Mucosa of stomach (tissue), 1 donor: ENCODE results near the gene TCEA3.

Source experiments
- H3K27me3 ChIP-seq: one replicate; pipeline ENCODE4 v1.7.0; 2013; ENCODE audit warnings: mild to moderate bottlenecking, low read length; ENCODE audit not compliant: control insufficient read depth, insufficient read depth
- H3K36me3 ChIP-seq: one replicate; pipeline ENCODE4 v1.7.0; 2013; ENCODE audit warnings: low read length; ENCODE audit not compliant: control insufficient read depth, insufficient read depth
- H3K4me1 ChIP-seq: one replicate; pipeline ENCODE4 v1.7.0; 2013; ENCODE audit warnings: mild to moderate bottlenecking, low read length; ENCODE audit not compliant: control insufficient read depth, insufficient read depth
- H3K4me3 ChIP-seq: one replicate; pipeline ENCODE4 v1.7.0; 2013; ENCODE audit warnings: low read length
- H3K9ac ChIP-seq: one replicate; pipeline ENCODE4 v1.7.0; 2013; ENCODE audit warnings: mild to moderate bottlenecking, low read length, moderate library complexity
- H3K9me3 ChIP-seq: one replicate; pipeline ENCODE4 v1.7.0; 2013; ENCODE audit warnings: mild to moderate bottlenecking, low read length, moderate library complexity; ENCODE audit not compliant: control insufficient read depth
- donor health status: Pancreatic carcinoma.

TCEA3 gene

DNA sequence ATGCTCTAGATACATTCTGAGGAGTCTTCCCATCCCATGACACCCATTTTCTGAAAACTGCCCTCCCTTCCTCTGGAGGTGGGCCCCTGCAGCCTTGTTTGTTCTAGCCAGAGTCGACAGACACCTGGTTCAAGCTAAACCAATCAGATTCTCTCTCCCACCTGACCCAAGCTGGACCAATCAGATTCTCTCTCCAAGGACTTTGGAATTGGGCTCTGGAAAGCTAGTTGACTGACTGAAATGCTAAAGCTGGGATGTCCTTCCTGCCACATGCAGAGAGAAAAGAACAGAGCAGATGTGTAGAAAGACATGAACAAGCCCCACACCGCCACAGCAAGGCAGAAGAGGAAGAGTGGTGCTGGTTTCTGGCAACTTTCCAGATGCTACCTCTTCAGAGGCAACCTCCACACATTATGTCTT lies 34.8 kb upstream of the TCEA3 start:
- peaks cover 4% of the 10 kb centered on the region for H3K4me1 ChIP-seq
- H3K9me3 ChIP-seq, result no peaks in the 10 kb centered on the region
- H3K9ac ChIP-seq, result no peak overlapping the region
- no peaks in the 10 kb centered on the region for H3K27me3 ChIP-seq
- no peak overlapping the region for H3K4me3 ChIP-seq
- peaks cover 4% of the 10 kb centered on the region for H3K36me3 ChIP-seq

DNA sequence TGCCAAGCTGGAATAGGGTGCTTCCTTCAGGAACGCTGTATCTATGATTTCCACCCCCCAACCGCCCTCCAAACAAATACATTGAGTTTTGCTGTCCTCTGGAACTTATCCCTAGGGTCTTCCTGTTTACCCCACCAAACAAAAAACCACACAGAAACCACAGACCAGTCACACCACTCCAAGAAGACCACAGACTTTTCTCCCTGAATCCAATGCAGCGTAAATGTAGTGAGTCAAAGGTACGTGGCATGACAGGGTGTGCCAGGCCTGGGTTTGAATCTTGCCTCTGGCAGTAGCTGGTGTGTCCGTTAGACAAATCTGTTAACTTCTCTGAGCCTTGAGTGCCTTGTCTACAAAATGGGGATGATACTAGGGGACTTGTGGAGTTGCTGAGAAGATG lies 31.7 kb upstream of the TCEA3 start:
- Histone ChIP-seq H3K9ac (no peak overlapping the region), H3K9me3 (no peaks in the 10 kb centered on the region), H3K4me3 (no peak overlapping the region), H3K27me3 (no peaks in the 10 kb centered on the region), H3K36me3 (peaks cover 4% of the 10 kb centered on the region), H3K4me1 (peaks cover 29% of the 10 kb centered on the region)

DNA sequence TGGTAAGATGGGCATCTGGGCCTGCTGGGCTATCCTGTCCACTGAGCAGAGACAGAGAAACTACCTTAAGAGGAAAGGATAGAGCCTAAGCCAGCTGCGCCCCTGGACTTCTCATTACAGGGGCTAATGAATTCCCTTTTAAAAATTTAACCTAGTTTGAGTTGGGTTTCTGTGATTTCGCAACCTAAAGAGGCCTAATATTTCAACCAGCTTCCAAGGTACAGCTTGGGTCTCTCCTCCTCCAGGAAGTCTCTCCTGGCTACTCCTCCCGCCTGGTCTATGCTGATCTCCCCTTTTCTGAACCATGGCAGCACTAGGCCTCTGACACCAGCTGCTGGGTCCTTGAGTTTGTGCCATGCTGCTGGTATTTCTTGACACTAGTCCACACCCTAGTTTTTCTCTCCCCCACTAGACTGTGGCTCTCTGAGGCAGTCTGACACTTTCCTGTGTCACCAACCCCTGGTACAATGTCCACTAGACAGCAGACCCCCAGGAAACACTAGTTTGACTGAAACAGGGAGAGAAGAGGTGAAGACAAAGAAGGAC lies 29.0 kb upstream of the TCEA3 start:
- Histone ChIP-seq H3K36me3 (peaks cover 4% of the 10 kb centered on the region), H3K4me1 (peaks cover 41% of the 10 kb centered on the region), H3K4me3 (no peak overlapping the region), H3K27me3 (no peaks in the 10 kb centered on the region), H3K9me3 (no peaks in the 10 kb centered on the region), H3K9ac (peak overlapping the region; percentile 10)

GRCh38 chr1:23452011-23452411 lies 27.5 kb upstream of the TCEA3 start:
- no peak overlapping the region for H3K4me3 ChIP-seq
- H3K9ac ChIP-seq, result peak overlapping the region; percentile 82
- peaks cover 4% of the 10 kb centered on the region for H3K36me3 ChIP-seq
- peaks cover 41% of the 10 kb centered on the region for H3K4me1 ChIP-seq
- no peaks in the 10 kb centered on the region for H3K9me3 ChIP-seq
- no peaks in the 10 kb centered on the region for H3K27me3 ChIP-seq

- no peaks in the 10 kb centered on the region for H3K9me3 ChIP-seq
- H3K9ac ChIP-seq, result peak overlapping the region; percentile 82
- no peaks in the 10 kb centered on the region for H3K27me3 ChIP-seq
- peaks cover 41% of the 10 kb centered on the region for H3K4me1 ChIP-seq
- peaks cover 4% of the 10 kb centered on the region for H3K36me3 ChIP-seq
- H3K4me3 ChIP-seq, result no peak overlapping the region
These were observed 26.9 kb upstream of the TCEA3 start for GRCh38 chr1:23451441-23451840.

DNA sequence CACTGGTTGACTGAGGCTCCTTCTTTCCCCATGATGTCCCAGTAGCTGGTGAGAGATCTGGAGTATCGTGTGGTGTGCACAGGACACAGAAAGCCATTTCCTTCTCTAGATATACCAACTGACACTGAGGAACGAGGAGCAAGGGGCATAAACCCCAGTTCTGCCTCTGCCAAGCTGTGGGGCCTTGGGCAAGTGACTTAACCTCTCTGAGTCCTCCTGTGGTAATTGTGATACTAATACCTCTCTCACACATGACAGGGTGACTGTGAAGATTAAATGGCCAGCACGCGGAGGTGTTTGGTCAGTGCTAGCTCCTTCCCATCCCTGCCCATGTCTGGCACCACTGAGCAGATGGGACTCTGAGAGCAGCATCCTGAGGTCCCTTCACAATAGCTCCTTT lies 26.3 kb upstream of the TCEA3 start:
- Histone ChIP-seq H3K9me3 (no peaks in the 10 kb centered on the region), H3K9ac (peak overlapping the region; percentile 82), H3K27me3 (no peaks in the 10 kb centered on the region), H3K36me3 (peaks cover 4% of the 10 kb centered on the region), H3K4me1 (peaks cover 41% of the 10 kb centered on the region), H3K4me3 (no peak overlapping the region)

GRCh38 chr1:23449958-23450357 lies 25.4 kb upstream of the TCEA3 start:
- Histone ChIP-seq H3K4me3 (no peak overlapping the region), H3K36me3 (peaks cover 4% of the 10 kb centered on the region), H3K9ac (no peak overlapping the region), H3K9me3 (no peaks in the 10 kb centered on the region), H3K4me1 (peaks cover 41% of the 10 kb centered on the region), H3K27me3 (no peaks in the 10 kb centered on the region)

GRCh38 chr1:23449306-23449705 lies 24.8 kb upstream of the TCEA3 start:
- Histone ChIP-seq H3K4me1 (peaks cover 44% of the 10 kb centered on the region), H3K9me3 (no peaks in the 10 kb centered on the region), H3K27me3 (no peaks in the 10 kb centered on the region), H3K9ac (no peak overlapping the region), H3K4me3 (no peak overlapping the region), H3K36me3 (no peaks in the 10 kb centered on the region)

DNA sequence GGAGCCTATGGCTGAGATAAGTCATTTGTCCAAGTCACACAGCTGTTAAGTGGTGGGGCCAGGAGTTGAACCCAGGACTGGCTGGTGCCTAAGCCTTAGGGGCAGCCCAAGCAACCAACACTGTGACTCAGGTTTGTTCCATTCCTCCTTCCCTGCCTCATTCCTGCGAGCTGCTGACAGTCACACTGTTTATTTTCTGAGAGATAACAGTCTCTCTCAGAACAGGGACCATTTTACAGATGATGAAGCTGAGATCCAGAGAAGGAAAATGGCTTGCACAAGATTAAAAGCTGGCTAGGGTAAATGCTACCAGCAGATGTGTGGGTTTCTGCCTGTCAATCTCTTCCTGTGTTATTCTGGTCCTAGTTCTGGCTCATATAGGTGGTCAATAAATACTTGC lies 24.3 kb upstream of the TCEA3 start:
- Histone ChIP-seq H3K9me3 (no peaks in the 10 kb centered on the region), H3K36me3 (no peaks in the 10 kb centered on the region), H3K4me1 (peaks cover 47% of the 10 kb centered on the region)

GRCh38 chr1:23446661-23447310 lies 22.2 kb upstream of the TCEA3 start:
- Histone ChIP-seq H3K4me3 (no peak overlapping the region), H3K9ac (no peak overlapping the region), H3K27me3 (no peaks in the 10 kb centered on the region), H3K9me3 (no peaks in the 10 kb centered on the region), H3K36me3 (peaks cover 3% of the 10 kb centered on the region), H3K4me1 (peaks cover 27% of the 10 kb centered on the region)

More for the DNA sequence above, 24.3 kb upstream of the TCEA3 start:
- no peaks in the 10 kb centered on the region for H3K27me3 ChIP-seq
- H3K4me3 ChIP-seq, result no peak overlapping the region
- H3K9ac ChIP-seq, result no peak overlapping the region

DNA sequence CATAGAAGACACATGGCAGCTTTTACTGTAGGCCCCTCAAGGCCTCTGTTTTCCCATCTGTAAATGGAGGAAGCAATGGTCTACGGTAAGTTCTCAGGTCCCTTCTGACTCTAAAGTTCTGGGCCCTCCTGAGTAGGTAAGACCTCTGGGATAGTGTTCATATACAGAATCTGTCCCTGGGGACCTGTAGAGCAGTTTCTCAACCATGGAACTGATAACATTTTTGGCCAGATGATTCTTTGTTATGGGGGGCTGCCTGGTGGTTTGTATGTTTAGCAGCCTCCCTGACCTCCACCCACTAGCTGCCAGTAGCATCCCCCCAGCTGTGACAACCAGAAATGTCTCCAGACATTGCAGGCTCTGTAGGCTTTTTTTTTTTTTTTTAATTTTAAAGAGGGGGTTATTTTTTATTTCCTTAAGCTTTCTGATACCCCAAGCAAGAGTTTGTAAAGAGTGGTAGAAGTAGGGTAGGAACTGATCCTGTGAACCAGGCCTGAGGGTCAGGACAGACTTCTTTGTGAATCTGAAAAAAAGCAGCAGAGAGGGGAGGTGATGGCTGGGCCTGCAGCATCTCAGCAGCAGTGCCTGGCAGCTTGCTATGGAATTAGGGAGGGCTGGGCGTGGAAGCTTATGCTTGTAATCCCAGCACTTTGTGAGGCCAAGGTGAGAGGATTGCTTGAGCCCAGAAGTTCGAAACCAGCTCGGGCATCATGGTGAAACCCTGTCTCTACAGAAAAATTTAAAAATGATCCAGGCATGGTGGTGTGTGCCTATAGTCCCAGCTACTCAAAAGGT lies 20.2 kb upstream of the TCEA3 start:
- peaks cover 7% of the 10 kb centered on the region for H3K4me1 ChIP-seq
- H3K36me3 ChIP-seq, result peaks cover 7% of the 10 kb centered on the region
- no peaks in the 10 kb centered on the region for H3K9me3 ChIP-seq
- no peak overlapping the region for H3K9ac ChIP-seq
- H3K27me3 ChIP-seq, result no peaks in the 10 kb centered on the region
- no peak overlapping the region for H3K4me3 ChIP-seq

DNA sequence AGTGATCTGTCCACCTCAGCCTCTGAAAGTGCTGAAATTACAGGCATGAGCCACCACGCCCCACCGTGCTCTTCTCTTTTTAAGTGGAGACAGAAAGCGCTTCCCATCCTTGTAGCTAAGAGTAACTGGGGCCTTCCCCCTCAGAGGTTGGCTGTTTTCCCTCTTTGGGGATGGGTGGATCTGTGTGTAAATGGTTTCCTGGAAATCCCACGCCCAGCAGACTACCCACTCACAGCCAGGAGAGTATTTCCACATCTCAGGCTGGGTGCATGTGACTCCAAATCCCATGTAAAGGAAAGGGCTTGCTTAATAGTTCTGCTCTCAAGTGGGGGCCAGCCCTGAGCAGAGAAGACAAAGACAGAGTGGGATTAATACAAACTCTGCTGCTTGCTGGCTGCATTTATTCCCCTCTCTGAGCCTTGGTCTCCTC lies 19.6 kb upstream of the TCEA3 start:
- H3K4me1 ChIP-seq, result peaks cover 6% of the 10 kb centered on the region
- H3K9ac ChIP-seq, result no peak overlapping the region
- no peaks in the 10 kb centered on the region for H3K27me3 ChIP-seq
- H3K36me3 ChIP-seq, result peaks cover 7% of the 10 kb centered on the region
- no peaks in the 10 kb centered on the region for H3K9me3 ChIP-seq
- no peak overlapping the region for H3K4me3 ChIP-seq
